ACHN (cell line): ENCODE data around the gene BACH2.

Source experiments
- DNase-seq: peaks from one replicate; pipeline ENCODE4 v3.0.0-alpha.2; 2015
- in situ Hi-C: cut with HindIII; loops from 2 replicates; pipeline ENCODE4 v1.10.0; 2017; ENCODE audit warnings: low sequenced_read_pairs, low pct_ligation_motif_present, low pct_unique_long_range_greater_than_20kb

BACH2 gene

DNA sequence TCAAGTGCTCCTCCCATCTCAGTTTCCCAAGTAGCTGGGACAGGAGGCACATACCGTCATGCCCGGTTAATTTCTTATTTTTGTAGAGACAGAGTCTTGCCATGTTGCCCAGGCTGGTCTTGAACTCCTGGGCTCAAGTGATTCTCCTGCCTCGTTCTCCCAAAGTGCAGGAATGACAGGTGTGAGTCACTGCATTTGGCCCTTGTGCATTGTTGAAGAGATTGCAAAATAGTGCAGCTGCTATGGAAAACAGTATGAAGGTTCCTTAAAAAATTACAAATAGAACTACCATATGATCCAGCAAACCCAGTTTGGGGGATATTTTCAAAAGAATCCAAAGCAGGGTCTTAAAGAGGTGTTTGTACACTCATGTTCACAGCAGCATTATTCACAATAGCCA is 333.3 kb downstream of the BACH2 start:
- DNase-seq: no peak
- in situ Hi-C loops: no loop called here

DNA sequence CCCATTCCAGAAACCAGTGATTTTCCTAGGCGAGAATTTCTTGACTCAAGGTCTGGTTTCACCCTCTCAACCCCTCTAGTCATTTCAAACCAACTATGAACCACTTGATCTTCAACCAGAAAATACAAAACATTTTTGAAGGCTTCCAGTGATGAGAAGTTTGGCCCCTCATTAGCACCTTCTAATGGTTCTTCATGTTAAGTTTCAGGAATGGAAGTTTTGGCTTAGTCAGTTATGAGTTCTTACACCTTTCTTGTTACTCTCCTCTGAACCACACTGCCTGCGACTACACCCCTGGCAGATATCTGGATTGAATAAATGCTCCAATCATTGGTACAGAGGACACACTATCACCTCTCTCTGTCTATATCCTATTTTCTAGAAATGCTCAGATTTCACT is 335.2 kb downstream of the BACH2 start:
- in situ Hi-C loops: no loop called here
- DNase-seq: no peak

DNA sequence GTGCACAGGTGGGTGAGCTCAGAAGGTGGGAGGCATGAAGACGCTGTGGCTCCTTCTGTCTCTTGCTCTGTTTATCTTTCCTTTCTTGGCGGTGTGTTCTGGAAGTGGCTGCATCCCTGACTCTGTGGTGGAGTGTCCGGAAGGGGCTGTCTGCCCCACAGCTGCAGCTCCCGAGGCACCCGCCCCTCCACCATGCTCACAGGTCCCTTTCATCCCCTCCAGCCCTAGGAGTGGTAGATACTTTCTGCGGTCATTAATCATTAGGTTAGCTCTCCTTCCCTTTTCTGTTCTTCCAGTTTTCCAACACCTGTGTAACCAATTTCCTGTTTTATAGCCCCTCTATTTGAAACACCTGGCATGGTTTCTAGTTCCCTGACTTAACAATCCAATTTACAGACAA is 336.8 kb downstream of the BACH2 start:
- no peak for DNase-seq
- in situ Hi-C loops: no loop called here

DNA sequence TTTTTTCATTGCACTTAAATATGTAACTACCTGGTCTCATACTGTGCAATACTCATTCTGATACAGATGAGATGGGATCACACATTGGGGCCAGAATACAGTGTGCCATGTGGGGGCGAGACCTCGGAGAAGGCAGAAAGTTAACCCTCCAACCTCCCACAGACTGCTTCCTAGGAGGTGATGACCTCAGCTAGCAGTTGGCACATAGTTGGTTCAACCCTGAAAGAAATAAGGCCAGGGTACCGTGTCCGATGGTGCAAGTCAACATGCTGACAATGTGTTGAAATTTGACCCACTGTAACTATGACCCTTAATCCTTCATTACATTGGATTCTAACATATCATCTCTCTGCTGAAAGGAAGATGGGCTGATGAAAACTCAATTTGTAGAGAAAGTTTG is 340.5 kb downstream of the BACH2 start:
- in situ Hi-C loops: no loop called here
- no peak for DNase-seq

DNA sequence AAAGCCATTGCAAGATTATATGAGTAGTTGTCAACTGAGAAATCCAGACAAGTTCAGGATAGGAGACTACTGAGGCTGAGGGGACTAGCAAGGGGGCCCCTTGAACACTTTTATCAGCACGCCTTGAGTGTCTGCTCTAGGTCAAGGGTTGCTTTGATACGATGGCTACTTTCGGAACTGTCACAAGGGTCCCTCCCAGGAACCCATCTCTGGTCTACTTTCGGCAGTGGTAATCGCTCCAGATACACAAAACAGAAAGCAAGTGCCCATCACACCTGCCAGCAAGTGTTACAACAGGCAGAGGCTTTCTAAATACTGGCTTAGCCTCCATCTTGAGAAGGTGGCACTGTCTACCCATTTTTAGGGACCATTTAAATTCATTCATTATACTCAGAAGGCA is 341.3 kb downstream of the BACH2 start:
- in situ Hi-C loops: no loop called here
- DNase-seq: no peak

DNA sequence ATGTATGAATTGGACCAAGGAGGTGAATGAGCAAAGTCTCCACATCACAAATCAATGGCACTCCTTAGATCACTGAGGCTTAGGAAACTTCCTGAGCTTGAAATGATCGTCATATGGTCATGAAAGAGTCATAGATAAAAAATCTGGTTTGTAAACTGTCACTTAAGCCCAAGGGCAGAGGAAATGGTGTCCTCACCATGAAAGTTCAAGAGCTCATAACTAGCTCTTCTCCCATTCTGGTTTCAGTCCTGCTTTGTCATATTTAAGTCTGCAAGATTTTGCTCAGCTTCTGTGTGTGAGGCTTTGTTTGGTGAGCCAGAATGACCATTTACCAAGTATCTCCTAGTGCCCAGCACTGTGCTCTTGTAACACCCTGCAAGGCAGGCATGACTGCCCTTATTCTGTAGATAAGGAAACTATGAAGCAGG is 341.9 kb downstream of the BACH2 start:
- DNase-seq: no peak
- in situ Hi-C loops: no loop called here

DNA sequence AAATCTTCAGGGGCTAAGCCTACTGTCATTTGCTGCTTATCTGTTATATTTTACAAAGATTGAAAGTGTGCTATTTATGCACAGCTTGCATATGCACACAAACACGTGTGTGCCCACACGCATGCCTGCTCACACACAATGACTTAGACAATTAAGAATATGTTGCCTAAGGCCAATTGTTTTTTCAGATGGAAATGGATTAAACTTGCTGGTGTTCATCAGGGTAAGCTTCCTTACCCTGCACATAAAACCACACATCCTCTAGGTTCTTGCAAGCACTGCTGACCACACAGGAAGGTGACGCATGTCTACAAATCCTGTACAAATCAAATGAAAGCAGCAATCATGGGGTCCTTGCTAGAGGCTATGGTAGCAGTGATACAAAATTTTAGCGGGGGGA is 344.0 kb downstream of the BACH2 start:
- in situ Hi-C loops: no loop called here
- no peak for DNase-seq

DNA sequence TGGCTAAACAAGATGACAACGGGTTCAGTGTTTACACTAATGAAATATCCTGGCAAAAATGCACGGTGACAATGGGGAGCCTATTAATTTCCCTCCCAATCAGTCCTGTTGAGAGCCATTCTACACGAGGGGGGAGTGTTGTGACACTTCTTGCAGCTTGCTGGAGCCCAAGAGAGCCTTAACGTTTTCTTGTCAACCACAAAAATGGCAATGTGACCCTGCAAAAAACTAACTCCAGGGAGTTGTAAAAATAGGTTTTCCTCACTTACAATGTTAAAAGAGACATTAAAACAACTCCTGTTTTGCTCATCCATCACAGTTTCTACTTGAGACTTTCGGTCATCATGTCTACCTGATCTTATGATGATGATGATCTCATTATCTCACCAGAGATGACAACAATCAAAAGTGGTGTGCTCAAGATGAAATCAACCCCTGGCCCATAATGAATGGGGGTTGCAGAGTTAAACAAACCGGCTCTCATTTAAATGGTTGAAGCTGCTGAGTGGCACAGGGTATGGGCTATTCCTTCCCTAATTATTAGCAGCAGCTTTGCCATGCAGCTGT is 344.5 kb downstream of the BACH2 start:
- in situ Hi-C loops: no loop called here
- no peak for DNase-seq

DNA sequence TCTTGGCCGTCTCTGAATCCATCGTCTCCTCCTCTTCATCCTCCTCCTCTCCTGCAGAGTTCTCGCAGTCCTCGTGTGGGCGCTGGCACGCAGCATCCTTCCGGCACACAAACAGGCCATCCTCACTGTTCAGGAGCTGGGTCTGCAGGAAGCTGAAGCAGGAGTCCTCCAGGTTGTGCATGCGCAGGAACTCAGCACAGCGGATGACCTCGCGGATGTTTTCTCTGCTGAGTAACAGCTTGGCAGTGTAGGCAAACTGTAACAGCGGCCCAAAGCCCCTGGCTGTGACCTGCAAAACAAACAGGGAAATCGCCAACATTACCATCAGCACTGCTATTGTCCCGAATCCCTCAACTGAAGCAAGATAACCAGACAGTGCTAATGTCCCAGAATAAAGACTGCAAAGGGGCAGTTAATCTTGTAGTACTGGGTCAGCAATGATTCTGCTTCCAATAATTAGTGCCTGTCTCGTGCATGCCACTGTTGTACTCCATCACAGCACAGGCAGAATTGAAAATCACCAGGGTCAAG is 345.0 kb downstream of the BACH2 start:
- DNase-seq: no peak
- in situ Hi-C loops: no loop called here

DNA sequence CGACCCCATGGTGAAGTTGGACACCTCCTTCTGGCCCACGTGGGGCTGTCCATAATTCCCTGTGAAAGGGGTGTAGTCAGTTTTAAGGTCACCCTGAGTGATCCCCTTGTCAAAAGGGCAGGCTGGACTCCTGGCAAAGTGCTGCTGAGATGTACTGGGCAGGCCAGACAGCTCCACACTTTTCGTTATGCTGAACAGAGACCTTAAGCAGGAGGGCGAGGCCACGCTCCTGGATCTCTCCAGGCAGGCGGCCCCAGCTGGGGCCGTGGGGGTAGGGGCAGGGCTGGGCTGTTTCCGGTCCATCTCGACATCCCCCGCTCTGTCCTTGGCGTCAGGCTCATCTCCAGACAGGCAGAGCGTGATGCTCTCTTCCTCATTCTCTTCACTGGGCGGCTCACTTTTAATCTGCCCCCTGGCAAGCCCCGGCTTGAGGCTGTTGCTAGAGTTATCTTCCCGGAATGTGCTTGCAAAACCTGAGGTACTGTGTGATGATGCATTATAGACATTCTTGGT is 345.7 kb downstream of the BACH2 start:
- in situ Hi-C loops: no loop called here
- DNase-seq: no peak

DNA sequence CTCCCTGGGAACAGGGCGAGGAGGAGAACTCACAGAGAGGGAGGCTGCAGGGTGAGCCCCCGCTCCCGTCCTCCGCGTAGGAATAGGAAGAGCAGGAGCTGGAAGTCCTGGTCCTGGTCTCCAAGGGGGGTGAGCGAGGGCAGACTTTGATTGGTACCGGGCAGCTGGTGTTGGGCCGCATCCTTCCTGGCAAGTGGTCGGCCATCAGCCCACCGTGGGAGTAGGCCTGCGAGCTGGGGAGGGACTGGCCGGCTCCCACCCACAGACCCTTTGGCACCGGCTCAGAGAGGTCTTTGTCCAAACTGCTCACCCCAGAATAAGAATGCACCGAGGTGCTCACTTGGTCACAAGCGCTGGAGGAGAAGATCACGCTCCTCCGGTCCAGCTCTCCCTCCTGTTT is 346.2 kb downstream of the BACH2 start:
- no peak for DNase-seq
- in situ Hi-C loops: no loop called here

DNA sequence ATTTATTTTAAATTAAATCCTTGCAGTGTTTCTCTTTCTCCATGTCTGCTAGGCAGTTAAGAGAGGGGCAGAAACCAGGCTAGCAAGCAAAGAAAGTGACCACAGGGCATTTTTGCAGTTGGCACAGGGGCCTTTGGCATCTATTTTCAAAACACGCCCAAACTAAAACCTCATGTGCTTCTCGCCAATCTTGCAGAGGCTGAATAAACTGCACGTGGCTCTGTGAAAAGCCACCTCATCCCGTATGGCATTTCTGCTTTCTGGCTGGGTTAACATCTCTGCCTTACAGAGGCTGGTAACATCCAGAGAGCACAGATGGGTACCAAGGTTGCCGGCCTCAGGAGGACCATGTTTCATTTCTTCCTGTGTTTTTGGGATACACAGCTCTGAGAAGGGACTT is 347.8 kb downstream of the BACH2 start:
- in situ Hi-C loops: no loop called here
- DNase-seq: no peak

DNA sequence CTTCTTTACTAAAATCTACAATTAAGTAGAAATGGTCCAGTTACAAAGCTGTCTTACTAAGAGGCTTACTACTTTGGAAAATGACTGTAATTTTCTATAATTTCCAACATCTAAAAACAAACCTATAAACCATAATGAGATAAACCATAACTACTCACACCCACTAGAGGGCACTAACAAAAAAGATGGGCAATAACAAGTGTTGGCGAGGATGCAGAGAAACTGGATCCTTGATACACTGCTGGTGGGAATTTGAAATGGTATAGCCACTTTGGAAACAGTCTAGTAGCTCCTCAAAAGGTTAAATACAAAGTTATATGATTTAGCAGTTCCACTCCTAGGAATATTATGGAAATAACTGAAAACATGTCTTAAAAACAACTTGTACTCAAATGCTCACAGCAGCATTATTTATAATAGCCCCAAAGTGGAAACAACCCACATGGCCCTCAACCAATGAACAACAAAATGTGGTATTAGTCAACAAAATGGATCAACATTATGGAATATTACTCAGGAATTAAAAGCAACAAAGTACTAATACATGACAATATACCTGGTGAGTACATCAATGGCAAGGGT is 351.7 kb downstream of the BACH2 start:
- in situ Hi-C loops: no loop called here
- DNase-seq: peak; percentile 16

DNA sequence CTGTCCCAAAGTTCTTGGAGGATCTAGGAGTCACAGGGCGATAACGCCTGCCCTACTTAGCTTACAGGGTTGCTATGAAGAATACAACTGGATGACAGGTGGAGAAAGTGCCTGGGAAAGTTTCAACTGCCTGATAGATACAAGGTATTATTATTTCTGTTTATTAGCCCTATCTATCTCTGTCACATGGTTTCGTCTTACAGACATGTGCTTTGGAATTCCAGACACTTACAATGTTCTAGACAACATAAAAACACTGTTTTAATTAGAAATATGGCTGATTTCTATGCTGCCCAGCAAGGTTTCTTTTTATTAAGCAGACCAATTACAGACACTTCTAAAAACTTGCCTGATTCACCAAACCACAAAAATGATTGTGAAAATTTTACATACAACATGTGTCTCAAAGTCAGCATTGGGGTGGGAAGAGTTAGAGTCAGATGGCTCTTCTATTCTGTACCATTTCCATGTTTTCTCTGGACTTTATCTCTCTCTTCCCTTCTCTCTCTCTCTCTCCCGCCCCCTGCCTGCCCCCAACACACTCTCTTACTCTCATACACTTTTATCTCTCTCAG is 352.4 kb downstream of the BACH2 start:
- in situ Hi-C loops: no loop called here
- no peak for DNase-seq

DNA sequence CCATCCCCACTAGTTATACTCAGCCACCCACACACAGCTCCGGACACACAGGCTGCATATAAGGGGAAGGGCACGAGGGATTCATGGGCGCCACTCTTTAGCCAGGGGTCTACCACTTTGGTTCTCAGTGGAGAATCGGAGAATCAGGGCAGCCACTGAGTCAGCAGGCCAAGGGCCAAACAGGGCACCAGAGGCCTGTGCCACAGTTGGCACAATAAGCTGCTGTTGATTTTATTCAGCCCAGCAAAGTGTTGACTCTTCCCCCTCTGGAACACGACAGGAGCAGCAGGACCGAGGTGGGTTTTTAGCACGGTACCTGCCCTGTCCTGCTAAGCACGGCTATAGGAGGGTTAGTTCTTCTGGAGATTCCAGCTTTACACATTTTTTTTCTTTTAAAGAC is 354.0 kb downstream of the BACH2 start:
- in situ Hi-C loops: no loop called here
- DNase-seq: no peak

DNA sequence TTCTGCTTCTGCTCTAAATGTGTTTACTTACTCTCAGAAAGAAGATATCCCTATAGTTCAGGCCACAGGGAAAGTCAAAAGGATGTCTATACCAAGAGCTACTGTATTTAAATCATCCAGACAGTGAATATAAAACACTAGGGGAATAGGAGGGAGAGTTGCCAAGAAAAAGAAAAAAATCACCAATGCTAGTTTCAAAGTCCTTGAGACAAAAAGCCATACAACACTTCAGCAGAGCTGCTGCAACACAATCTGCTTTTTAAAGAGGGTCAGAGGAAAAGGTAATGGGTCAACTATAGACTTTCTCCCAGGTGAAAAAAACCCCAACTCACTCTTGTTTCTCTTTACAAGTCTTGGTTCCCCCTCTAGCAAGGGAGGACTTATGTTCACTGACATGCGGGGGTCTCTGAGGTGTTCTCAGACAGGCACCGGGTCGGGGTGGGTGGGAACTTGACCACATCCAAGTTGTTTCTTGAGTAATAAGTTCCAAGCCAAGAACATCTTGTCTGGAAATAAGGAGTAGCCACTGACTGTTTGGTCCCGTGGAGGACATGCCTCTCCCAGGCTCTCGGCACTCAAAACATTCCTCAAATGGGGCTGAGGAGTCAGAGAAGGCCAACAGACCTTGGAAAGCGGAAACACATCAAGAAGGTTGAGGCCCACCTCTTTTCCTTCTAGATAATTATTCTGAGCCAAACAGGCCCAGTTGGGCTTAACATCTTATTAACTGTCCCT is 354.7 kb downstream of the BACH2 start:
- no peak for DNase-seq

DNA sequence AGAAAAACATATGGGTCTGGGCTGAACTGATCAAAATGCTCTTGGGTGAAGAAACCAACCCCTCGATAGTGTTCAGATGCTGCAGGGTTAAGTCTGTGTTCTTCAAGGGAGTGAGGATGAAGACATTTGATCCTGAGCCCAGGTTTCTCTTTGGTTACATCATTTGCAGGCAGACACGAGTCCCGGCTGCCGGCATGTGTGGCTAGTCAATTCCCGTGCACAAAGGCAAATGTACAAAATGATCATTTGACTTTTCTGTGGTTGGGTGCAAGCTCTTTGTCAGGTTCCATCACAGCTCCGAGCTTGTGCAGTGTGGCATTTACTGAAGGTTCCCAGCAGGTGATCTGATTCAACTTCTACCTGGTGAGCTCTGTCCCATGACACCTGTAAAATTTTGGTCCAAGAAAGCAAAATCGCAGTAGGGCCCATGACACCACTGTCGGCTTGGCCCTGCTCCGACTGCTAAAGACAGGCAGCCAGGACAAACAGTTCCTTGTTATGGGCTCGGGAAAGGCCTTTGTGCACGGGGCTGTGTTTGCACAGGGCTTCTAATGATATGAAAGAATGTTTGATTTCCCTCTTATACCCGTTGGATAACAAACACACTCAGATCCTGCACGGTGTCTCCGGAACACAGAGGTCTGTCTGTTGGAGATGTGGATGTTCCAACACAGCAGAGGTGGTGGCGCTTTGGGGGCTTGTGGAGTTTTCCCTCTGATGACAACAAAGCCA is 355.4 kb downstream of the BACH2 start:
- DNase-seq: no peak
- in situ Hi-C loops: no loop called here

More for the DNA sequence above, 354.7 kb downstream of the BACH2 start:
- in situ Hi-C loops: no loop called here

DNA sequence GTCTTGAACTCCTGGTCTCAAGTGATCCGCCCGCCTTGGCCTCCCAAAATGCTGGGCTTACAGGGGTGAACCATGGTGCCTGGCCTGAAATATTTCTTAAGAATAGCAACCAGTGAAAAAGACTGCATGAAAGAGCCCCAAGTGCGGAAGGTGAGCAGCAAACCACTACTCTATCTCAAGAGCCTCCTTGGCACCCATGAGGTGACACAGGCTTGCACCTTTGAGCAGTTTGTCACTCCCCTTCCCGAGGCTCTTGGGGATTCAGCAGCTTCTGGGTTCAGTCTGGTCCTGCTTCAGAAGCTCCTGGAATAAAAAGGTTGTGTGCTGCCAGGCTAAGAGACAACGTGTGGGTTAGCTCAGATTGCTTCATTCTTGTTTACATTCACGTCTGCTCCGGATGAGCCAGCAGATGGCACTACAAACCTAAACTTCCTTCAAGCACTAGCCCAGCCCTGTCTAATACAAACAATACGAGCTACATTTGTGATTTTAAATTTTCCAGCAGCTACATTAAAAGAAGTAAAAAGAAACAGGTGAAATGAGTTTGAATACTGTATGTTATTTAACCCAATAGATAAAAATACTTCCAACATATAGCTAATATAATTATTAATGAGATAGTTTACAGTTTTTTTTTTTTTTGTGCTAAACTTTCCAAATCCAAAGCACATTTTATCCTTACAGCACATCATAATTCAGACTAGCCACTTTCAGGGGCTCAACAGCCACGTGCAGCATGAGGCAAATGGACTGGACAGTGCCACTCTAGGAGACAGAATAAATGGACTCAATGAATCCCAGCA is 356.2 kb downstream of the BACH2 start:
- peak; percentile 64 for DNase-seq
- in situ Hi-C loops: no loop called here
